CD4-positive, CD25-positive, alpha-beta regulatory T cell (primary cell): Measurements from ENCODE around the gene IL21R. TPM values are rescaled to one million over a fixed set of nuclear protein-coding genes. Genes with fewer than 3 reads are reported as not detected.

Source experiments
- ATAC-seq, 2 donors: fragments of 150-1000 bp; cut with Tn5 transposase; one replicate each; pipeline ENCODE4 v1.10.0; 2021; ENCODE audit warnings: low read depth in 2 of 2, moderate number of reproducible peaks in 2 of 2, moderate library complexity in 1 of 2
- DNase-seq, 3 donors: peaks; one replicate each; pipeline versions ENCODE4 v3.0.0 to v3.0.0-alpha.2; 2012 to 2022; ENCODE audit warnings: mixed read lengths in 1 of 3
- H3K27ac ChIP-seq: one replicate; pipeline ENCODE4 v1.7.0; 2013; ENCODE audit warnings: mild to moderate bottlenecking, low read length; ENCODE audit not compliant: insufficient read depth, poor library complexity, severe bottlenecking
- H3K27me3 ChIP-seq: one replicate; pipeline ENCODE4 v1.7.0; 2013; ENCODE audit warnings: low read length; ENCODE audit not compliant: control insufficient read depth, insufficient read depth
- H3K36me3 ChIP-seq: one replicate; pipeline ENCODE4 v1.7.0; 2013; ENCODE audit warnings: mild to moderate bottlenecking, low read length, moderate library complexity; ENCODE audit not compliant: control insufficient read depth, insufficient read depth
- H3K4me1 ChIP-seq: 2 replicates; pipeline ENCODE4 v1.7.0; 2013; ENCODE audit warnings: mild to moderate bottlenecking, low read length; ENCODE audit not compliant: insufficient read depth, control insufficient read depth, poor library complexity, severe bottlenecking
- H3K4me3 ChIP-seq: one replicate; pipeline ENCODE4 v1.7.0; 2013; ENCODE audit warnings: low read depth, mild to moderate bottlenecking, low read length, moderate library complexity
- H3K9me3 ChIP-seq, 2 experiments: 1 replicate in 1 of 2; 2 replicates in 1 of 2; pipeline ENCODE4 v1.7.0; 2013; ENCODE audit warnings: low read length in 2 of 2, mild to moderate bottlenecking in 1 of 2, moderate library complexity in 1 of 2; ENCODE audit not compliant: control insufficient read depth in 2 of 2
- H3K27ac Mint-ChIP-seq, 3 donors: one replicate each; pipeline ENCODE4 v1.8.0; 2020 to 2022; ENCODE audit warnings: mild to moderate bottlenecking in 3 of 3, mixed read lengths in 3 of 3, moderate library complexity in 2 of 3
- H3K27me3 Mint-ChIP-seq: one replicate; pipeline ENCODE4 v1.8.0; 2022; ENCODE audit warnings: mild to moderate bottlenecking, mixed read lengths
- H3K36me3 Mint-ChIP-seq: one replicate; pipeline ENCODE4 v1.8.0; 2020; ENCODE audit warnings: mixed read lengths
- H3K4me1 Mint-ChIP-seq, 4 donors: one replicate each; pipeline ENCODE4 v1.8.0; 2020 to 2022; ENCODE audit warnings: mixed read lengths in 4 of 4, mild to moderate bottlenecking in 1 of 4
- H3K4me3 Mint-ChIP-seq, 4 donors: one replicate each; pipeline ENCODE4 v1.8.0; 2020 to 2022; ENCODE audit warnings: mild to moderate bottlenecking in 4 of 4, mixed read lengths in 4 of 4, moderate library complexity in 3 of 4
- H3K9me3 Mint-ChIP-seq, 7 donors: one replicate each; pipeline ENCODE4 v1.8.0; 2020 to 2022; ENCODE audit warnings: mixed read lengths in 7 of 7, mild to moderate bottlenecking in 3 of 7, moderate library complexity in 2 of 7
- polyA plus RNA-seq, 4 donors: library from polyadenylated mRNA; unstranded; fragments of 300-500 nt; fragmentation: Illumina TruSeq; gene quantifications; one replicate each; pipeline ENCODE4 v1.2.3, GENCODE V29; 2021
- total RNA-seq: library from RNA; stranded (reverse); gene quantifications from one replicate; pipeline ENCODE4 v1.2.3, GENCODE V29; 2022

Gene IL21R
- total and polyA plus RNA-seq, 5 donors from 2014 or later, result 34.3 to 63.1 (median 38.6) TPM

GRCh38 chr16:27480761-27481160, 78.8 kb downstream of the IL21R start:
- Mint-ChIP-seq H3K27ac (no peak overlapping the region), H3K4me3 (no peak overlapping the region), H3K27me3 (no peaks in the 10 kb centered on the region), H3K9me3 (no peaks in the 10 kb centered on the region), H3K4me1 (peaks cover 0 to 3% (median 0%) of the 10 kb centered on the region in 4 donors), H3K36me3 (peaks cover 59% of the 10 kb centered on the region)
- H3K36me3 ChIP-seq, result peaks cover 92% of the 10 kb centered on the region
- no peak for ATAC-seq
- no peaks in the 10 kb centered on the region for H3K9me3 ChIP-seq
- no peak overlapping the region for H3K4me3 ChIP-seq
- DNase-seq, result no peak
- no peaks in the 10 kb centered on the region for H3K4me1 ChIP-seq
- H3K27ac ChIP-seq, result no peak overlapping the region
- H3K27me3 ChIP-seq, result no peaks in the 10 kb centered on the region

GRCh38 chr16:27481282-27481934, 79.4 kb downstream of the IL21R start:
- ATAC-seq, result no peak

GRCh38 chr16:27482397-27483087, 80.6 kb downstream of the IL21R start:
- no peaks in the 10 kb centered on the region for H3K9me3 Mint-ChIP-seq
- peaks cover 87% of the 10 kb centered on the region for H3K36me3 ChIP-seq
- DNase-seq, result no peak
- no peaks in the 10 kb centered on the region for H3K27me3 Mint-ChIP-seq
- H3K27me3 ChIP-seq, result no peaks in the 10 kb centered on the region
- no peak overlapping the region for H3K27ac ChIP-seq
- no peak overlapping the region for H3K4me3 ChIP-seq
- peaks cover 64% of the 10 kb centered on the region for H3K36me3 Mint-ChIP-seq
- H3K9me3 ChIP-seq, result no peaks in the 10 kb centered on the region
- peak overlapping the region in 1 of 3 donors; percentile 83 for H3K27ac Mint-ChIP-seq
- H3K4me3 Mint-ChIP-seq, result no peak overlapping the region
- H3K4me1 Mint-ChIP-seq, result peaks cover 0 to 3% (median 0%) of the 10 kb centered on the region in 4 donors
- ATAC-seq, result no peak
- no peaks in the 10 kb centered on the region for H3K4me1 ChIP-seq

More at GRCh38 chr16:27481282-27481934, 79.4 kb downstream of the IL21R start:
- Histone ChIP-seq H3K36me3 (peaks cover 90% of the 10 kb centered on the region), H3K27me3 (no peaks in the 10 kb centered on the region), H3K4me1 (no peaks in the 10 kb centered on the region), H3K4me3 (no peak overlapping the region), H3K27ac (no peak overlapping the region), H3K9me3 (no peaks in the 10 kb centered on the region)
- peaks cover 59% of the 10 kb centered on the region for H3K36me3 Mint-ChIP-seq
- no peak overlapping the region for H3K4me3 Mint-ChIP-seq
- H3K9me3 Mint-ChIP-seq, result no peaks in the 10 kb centered on the region
- peak overlapping the region in 2 of 3 donors; percentile 2 to 71 for H3K27ac Mint-ChIP-seq
- no peak for DNase-seq
- H3K27me3 Mint-ChIP-seq, result no peaks in the 10 kb centered on the region
- H3K4me1 Mint-ChIP-seq, result peaks cover 0 to 3% (median 0%) of the 10 kb centered on the region in 4 donors

- no peak overlapping the region for H3K27ac ChIP-seq
- no peak for DNase-seq
- peaks cover 0 to 3% (median 0%) of the 10 kb centered on the region in 4 donors for H3K4me1 Mint-ChIP-seq
- H3K9me3 ChIP-seq, result no peaks in the 10 kb centered on the region
- no peak for ATAC-seq
- no peak overlapping the region for H3K27ac Mint-ChIP-seq
- H3K4me3 Mint-ChIP-seq, result no peak overlapping the region
- no peak overlapping the region for H3K4me3 ChIP-seq
- no peaks in the 10 kb centered on the region for H3K4me1 ChIP-seq
- peaks cover 69% of the 10 kb centered on the region for H3K36me3 Mint-ChIP-seq
- no peaks in the 10 kb centered on the region for H3K27me3 ChIP-seq
- peaks cover 86% of the 10 kb centered on the region for H3K36me3 ChIP-seq
- no peaks in the 10 kb centered on the region for H3K27me3 Mint-ChIP-seq
- H3K9me3 Mint-ChIP-seq, result no peaks in the 10 kb centered on the region
These were observed 81.1 kb downstream of the IL21R start for GRCh38 chr16:27483088-27483437.

GRCh38 chr16:27483624-27484023, 81.7 kb downstream of the IL21R start:
- Mint-ChIP-seq H3K4me1 (peaks cover 0 to 3% (median 0%) of the 10 kb centered on the region in 4 donors), H3K27ac (no peak overlapping the region), H3K27me3 (no peaks in the 10 kb centered on the region), H3K4me3 (no peak overlapping the region), H3K9me3 (no peaks in the 10 kb centered on the region), H3K36me3 (peaks cover 70% of the 10 kb centered on the region)
- H3K4me3 ChIP-seq, result no peak overlapping the region
- ATAC-seq (no peak), DNase-seq (no peak)
- H3K9me3 ChIP-seq, result no peaks in the 10 kb centered on the region
- no peaks in the 10 kb centered on the region for H3K27me3 ChIP-seq
- H3K36me3 ChIP-seq, result peaks cover 86% of the 10 kb centered on the region
- no peaks in the 10 kb centered on the region for H3K4me1 ChIP-seq
- no peak overlapping the region for H3K27ac ChIP-seq

- Histone ChIP-seq H3K4me1 (no peaks in the 10 kb centered on the region), H3K36me3 (peaks cover 91% of the 10 kb centered on the region), H3K9me3 (no peaks in the 10 kb centered on the region), H3K27me3 (no peaks in the 10 kb centered on the region), H3K4me3 (no peak overlapping the region), H3K27ac (no peak overlapping the region)
- peaks cover 0 to 3% (median 0%) of the 10 kb centered on the region in 4 donors for H3K4me1 Mint-ChIP-seq
- H3K27me3 Mint-ChIP-seq, result no peaks in the 10 kb centered on the region
- no peak overlapping the region for H3K4me3 Mint-ChIP-seq
- H3K36me3 Mint-ChIP-seq, result peaks cover 75% of the 10 kb centered on the region
- peaks cover 0 to 2% (median 0%) of the 10 kb centered on the region in 7 donors for H3K9me3 Mint-ChIP-seq
- ATAC-seq (no peak), DNase-seq (no peak)
- peak overlapping the region in 1 of 3 donors; percentile 17 for H3K27ac Mint-ChIP-seq
These were observed 83.2 kb downstream of the IL21R start for GRCh38 chr16:27485126-27485525.

GRCh38 chr16:27485811-27486210, 83.8 kb downstream of the IL21R start:
- peaks cover 0 to 3% (median 0%) of the 10 kb centered on the region in 4 donors for H3K4me1 Mint-ChIP-seq
- H3K27ac Mint-ChIP-seq, result peak overlapping the region in 1 of 3 donors; percentile 17
- H3K36me3 Mint-ChIP-seq, result peaks cover 69% of the 10 kb centered on the region
- no peaks in the 10 kb centered on the region for H3K27me3 Mint-ChIP-seq
- peaks cover 0 to 2% (median 0%) of the 10 kb centered on the region in 7 donors for H3K9me3 Mint-ChIP-seq
- no peak overlapping the region for H3K4me3 Mint-ChIP-seq
- H3K36me3 ChIP-seq, result peaks cover 91% of the 10 kb centered on the region
- DNase-seq (no peak), ATAC-seq (no peak)
- H3K9me3 ChIP-seq, result no peaks in the 10 kb centered on the region
- no peak overlapping the region for H3K4me3 ChIP-seq
- no peaks in the 10 kb centered on the region for H3K27me3 ChIP-seq
- H3K27ac ChIP-seq, result no peak overlapping the region
- H3K4me1 ChIP-seq, result no peaks in the 10 kb centered on the region
